ENCODE measurements around the gene KRT5. TPM values are rescaled to one million over a fixed set of nuclear protein-coding genes. Genes with fewer than 3 reads are reported as not detected.
A peak's percentile ranks its signal among the peaks of the same experiment; 100 is the strongest.
"Not testable (repeated sequence)": the region's sequence is repeated elsewhere in the genome, so short reads cannot be mapped to it uniquely, and the experiment has no call there.

The KRT5 gene
- total RNA-seq, 2 donors from 2014 or later: not detected

DNA sequence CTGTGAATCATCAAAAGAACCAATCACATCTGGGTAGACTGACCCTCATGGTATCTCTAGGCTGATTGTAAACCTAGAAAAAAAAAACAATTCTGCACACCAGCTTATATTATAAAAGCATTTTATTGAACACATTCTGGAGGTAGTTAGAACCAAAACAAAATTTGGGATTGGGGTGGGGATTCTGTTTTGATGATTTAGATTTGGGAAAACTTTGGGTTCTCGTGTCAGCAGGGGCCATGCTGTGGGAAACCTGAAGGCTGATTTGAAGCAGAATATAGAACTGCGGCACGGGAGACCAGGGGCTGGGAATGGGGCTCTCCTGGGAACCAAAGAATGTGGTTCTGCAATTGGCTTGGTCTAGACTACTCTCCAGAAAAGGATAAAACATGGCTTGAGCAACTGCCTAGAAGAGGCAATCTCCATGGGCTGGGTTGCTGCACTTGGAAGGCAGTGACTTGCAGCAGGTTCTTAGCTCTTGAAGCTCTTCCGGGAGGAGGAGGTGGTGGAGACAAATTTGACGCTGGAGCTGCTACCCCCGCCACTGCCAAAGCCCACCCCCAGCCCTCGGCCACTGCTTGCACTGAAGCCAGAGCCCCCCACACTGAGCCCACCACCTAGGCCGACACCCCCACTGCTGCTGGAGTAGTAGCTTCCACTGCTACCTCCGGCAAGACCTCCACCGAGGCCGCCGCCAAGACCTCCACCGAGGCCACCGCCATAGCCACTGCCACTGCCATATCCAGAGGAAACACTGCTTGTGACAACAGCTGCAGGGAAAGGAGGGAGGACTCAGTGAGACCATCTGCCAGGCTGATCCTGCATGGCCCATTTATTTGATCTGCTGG lies 5.5 kb downstream of the KRT5 start:
- Mint-ChIP-seq H3K9me3 (peaks cover 0 to 5% of the 10 kb centered on the region in 2 donors), H3K36me3 (peaks cover 0 to 6% of the 10 kb centered on the region in 2 donors), H3K27ac (no peak overlapping the region)
- no peak for ATAC-seq
- no peak for DNase-seq (ENCODE audit: low spot score in 2 of 2)

DNA sequence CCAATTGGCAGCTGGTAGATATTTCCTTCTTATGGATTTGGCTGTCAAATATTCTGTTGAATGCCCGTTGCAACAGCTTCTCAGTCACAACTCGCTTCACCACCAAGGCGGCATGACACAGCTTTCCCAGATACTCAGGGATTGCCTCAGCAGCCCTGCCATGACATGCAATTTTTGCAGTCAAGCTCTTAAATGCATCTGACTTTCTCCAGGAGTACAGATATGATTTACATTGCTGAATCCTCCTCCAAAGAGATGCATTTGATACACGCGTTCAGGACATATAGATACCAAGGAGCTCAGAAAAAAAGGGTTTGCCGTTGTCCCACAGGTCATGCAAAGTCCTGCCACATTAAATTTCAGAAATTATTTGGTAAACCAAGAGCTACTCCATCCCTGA lies 6.5 kb downstream of the KRT5 start:
- ATAC-seq: no peak
- Mint-ChIP-seq H3K9me3 (peaks cover 0 to 5% of the 10 kb centered on the region in 2 donors), H3K27ac (no peak overlapping the region), H3K36me3 (peaks cover 0 to 6% of the 10 kb centered on the region in 2 donors)
- no peak for DNase-seq (ENCODE audit: low spot score in 2 of 2)

DNA sequence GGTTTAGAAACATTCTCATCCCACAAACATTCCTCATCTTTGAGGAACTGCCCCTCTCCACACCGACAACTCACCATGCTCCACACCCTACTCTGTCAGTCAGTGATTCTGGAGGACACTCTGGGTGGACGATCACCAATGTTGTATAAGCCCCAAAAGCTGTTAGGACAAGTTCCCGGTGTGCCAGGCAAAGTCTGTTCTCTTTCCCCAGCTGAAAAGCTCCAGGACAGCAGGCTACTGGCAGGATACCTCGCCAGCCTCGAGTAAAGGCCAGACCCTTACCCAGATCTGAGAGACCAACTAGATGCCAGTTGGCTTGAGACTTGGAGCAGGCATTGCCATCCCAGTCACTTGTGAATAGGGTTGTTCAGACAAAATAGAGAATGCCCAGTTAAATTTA lies 12.0 kb downstream of the KRT5 start:
- peaks cover 0 to 5% of the 10 kb centered on the region in 2 donors for H3K9me3 Mint-ChIP-seq
- H3K36me3 Mint-ChIP-seq: peaks cover 0 to 6% of the 10 kb centered on the region in 2 donors
- H3K27ac Mint-ChIP-seq: no peak overlapping the region
- DNase-seq (ENCODE audit: low spot score in 2 of 2) (no peak), ATAC-seq (no peak)

DNA sequence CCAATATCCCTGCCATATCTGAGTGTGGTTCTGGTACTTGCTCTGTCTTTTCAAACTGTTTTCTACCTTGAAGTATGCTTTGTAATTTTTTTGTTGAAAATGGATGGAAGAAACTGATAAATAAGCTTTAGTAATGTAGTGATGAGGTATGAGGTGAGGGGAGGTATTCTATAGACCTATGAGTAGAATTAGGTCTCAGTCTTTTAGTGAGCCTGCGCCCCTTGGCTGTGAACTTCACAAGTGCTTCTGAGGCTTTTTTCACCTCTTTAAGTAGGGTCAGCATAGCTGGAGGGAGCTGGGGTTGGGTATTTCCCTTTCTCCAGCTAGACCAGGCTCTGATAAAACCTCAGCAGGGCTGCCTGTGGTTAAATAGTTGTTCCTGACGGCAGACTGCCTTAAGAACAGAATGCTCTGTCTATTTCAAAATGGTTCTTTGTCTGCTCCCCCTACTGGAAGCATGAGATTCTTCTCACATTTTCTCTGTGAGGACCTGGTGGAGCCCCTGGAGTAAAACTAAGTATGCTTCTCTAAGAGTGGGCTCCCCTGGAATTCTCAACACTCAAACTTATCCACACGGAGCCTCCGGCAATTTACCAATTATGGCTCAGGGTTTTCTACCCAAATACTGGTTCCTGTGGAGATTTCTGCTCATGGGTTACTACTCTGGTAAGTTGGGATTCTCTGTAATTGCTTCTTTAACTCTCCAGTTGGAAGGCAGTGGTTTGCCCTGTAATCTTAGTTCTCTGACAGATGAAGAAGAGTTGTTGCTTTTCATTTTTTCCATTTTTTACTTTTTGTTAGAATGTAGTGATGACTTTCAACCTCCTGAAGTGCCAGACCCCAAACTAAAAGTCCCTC lies 13.1 kb downstream of the KRT5 start:
- ATAC-seq: no peak
- H3K9me3 Mint-ChIP-seq: peaks cover 0 to 5% of the 10 kb centered on the region in 2 donors
- no peak overlapping the region for H3K27ac Mint-ChIP-seq
- H3K36me3 Mint-ChIP-seq: peaks cover 0 to 6% of the 10 kb centered on the region in 2 donors
- DNase-seq (ENCODE audit: low spot score in 2 of 2): no peak

DNA sequence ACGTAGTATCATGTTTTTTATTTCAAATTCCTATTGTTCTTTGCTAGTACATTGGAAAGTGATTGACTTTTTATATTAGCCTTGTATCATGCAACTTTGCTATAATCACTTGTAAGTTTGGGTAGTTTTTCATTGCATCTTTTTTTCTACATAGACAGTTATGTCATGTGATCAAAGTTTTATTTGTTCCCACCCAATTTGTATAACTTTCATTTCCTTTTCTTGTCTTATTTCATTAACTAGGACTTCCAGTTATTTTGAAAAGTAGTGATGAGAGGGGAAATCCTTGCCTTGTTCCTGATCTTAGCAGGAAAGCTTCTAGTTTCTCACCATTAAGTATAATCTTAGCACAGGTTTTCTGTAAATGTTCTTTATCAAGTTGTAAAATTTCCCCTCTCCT lies 17.3 kb downstream of the KRT5 start:
- Mint-ChIP-seq H3K9me3 (no peaks in the 10 kb centered on the region), H3K36me3 (no peaks in the 10 kb centered on the region), H3K27ac (no peak overlapping the region)
- DNase-seq (ENCODE audit: low spot score in 2 of 2) (no peak), ATAC-seq (no peak)

DNA sequence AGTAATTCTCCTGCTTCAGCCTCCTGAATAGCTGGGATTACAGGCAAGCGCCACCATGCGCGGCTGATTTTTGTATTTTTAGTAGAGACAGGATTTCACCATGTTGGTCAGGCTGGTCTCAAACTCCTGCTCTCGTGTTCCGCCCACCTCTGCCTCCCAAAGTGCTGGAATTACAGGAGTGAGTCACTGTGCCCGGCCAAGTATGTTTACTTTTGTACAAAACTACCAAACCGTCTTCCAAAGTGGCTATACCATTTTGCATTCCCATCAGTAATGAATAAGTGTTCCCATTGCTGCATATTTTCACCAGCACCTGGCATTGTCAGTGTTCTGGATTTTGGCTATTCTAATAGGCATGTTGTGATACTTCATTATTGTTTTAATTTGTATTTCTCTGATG lies 18.7 kb downstream of the KRT5 start:
- H3K36me3 Mint-ChIP-seq: no peaks in the 10 kb centered on the region
- no peak overlapping the region for H3K27ac Mint-ChIP-seq
- DNase-seq (ENCODE audit: low spot score in 2 of 2) (no peak), ATAC-seq (no peak)
- H3K9me3 Mint-ChIP-seq: no peaks in the 10 kb centered on the region

DNA sequence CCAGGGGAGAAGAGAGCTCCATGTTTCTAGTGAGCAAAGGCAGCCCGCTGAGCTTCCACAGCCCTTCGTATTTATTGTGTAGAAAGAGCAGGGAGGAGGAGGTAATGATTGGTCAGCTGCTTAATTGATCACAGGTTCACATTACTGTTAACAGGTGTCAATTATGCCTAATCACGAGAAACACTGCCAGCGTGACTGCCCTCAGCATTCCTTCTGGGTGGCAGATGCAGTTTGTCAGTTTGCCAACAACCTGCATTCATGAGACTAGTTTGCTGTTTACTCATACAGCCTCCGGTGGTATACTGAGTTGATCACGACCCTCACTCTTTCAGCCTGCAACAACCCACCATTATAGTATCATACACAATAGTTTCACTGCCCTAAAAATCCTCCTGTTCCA lies 19.6 kb downstream of the KRT5 start:
- not testable (repeated sequence) for ATAC-seq; H3K9me3 Mint-ChIP-seq; DNase-seq (ENCODE audit: low spot score in 2 of 2); H3K36me3 Mint-ChIP-seq; H3K27ac Mint-ChIP-seq

DNA sequence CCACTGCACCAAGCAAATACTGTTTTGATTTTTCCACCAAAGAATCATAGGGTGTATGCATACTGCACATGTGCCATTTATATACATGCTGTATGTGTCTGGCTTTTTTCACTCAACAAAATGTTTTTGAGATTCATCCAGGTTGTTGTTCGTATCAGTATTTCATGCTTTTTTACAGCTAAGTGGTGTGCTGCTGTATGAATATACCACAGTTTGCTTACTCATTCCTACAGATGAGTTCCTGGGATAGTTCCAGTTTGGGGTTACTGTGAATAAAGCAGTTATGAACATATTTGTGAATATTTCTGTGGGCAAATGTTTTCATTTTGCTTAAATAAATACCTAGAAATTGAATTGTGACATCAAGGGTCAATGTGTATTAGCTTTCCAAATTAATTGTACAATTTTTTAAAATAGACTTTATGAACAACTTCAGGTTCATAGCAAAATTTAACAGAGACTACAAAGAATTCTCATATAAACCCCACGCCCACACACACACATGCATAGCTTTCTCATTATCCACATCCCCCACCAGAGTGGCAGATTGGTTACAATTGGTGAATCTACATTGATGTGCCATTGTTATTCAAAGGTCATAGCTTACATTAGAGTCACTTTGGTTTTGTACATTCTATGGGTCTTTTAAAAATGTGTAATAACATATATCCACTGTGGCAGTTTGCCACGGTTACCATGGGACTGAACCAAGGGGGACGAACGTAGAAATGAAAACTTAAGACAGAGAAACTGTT lies 20.2 kb downstream of the KRT5 start:
- no peaks in the 10 kb centered on the region for H3K9me3 Mint-ChIP-seq
- DNase-seq (ENCODE audit: low spot score in 2 of 2): no peak
- no peak overlapping the region for H3K27ac Mint-ChIP-seq
- no peaks in the 10 kb centered on the region for H3K36me3 Mint-ChIP-seq
- ATAC-seq: no peak

DNA sequence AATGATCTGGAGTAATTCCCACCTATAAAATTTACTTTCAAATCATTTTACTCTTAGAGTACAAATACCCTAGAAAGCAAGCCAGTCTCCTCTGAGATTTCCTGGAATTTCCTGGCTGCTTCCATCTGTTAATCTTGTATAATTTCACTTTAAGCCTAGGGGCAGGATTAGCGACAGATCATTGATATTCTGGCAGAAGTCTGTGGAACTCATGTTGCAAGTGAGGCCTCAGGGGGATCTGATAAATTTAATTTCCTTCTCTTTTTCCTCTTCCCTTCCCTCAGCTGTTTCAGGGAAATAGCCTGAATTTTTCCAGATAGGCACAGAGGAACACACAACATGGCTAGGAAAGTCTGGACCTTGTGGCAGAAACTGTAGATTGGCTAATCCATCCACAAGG lies 21.2 kb downstream of the KRT5 start:
- no peak for DNase-seq (ENCODE audit: low spot score in 2 of 2)
- no peaks in the 10 kb centered on the region for H3K36me3 Mint-ChIP-seq
- H3K9me3 Mint-ChIP-seq: no peaks in the 10 kb centered on the region

DNA sequence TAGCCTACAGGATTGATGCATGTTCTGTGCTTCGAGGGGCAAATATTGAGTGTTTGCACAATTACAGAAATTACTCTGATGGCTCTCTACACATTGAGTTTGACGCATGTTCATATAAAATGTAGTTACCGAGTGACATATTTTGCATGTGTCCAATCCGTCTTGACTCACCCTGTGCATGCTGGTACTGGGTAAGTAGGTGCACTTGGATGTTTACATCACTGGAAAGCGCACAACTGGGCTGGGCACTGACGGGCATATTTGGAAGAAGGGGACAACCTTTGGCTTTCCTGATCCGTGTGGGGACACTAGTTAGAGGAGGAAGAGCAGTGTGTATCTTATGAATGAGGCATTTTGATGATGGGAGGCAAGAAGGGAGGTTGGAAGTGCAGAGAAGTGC lies 22.2 kb downstream of the KRT5 start:
- Mint-ChIP-seq H3K9me3 (no peaks in the 10 kb centered on the region), H3K27ac (no peak overlapping the region), H3K36me3 (no peaks in the 10 kb centered on the region)
- ATAC-seq: no peak
- DNase-seq (ENCODE audit: low spot score in 2 of 2): no peak

More for the DNA sequence above, 21.2 kb downstream of the KRT5 start:
- H3K27ac Mint-ChIP-seq: no peak overlapping the region
- ATAC-seq: no peak

DNA sequence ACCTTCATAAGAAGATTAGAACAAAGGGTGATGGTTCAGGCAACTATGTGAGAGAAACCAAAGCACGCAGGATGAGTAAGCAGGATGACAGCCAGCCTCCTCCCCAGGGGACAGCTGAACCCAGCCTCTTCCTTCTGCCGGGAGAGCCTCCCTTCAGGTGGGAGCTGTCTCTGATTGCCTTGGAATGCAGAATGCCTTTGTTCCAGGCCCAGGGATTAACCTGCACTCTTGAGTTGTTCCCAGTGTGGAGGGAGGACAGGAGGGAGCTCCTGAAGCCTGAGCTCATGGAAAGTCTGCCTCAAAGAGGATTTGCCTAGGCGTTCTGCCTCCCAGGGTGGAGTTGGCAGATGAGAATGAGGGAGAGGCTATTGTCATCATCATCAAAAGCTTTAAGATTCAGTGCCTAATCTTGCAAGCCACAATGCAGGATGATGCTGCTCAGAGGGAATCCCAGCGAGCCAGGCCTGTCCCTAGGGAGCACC lies 23.6 kb downstream of the KRT5 start:
- ATAC-seq (no peak), DNase-seq (ENCODE audit: low spot score in 2 of 2) (no peak)
- no peaks in the 10 kb centered on the region for H3K36me3 Mint-ChIP-seq
- no peaks in the 10 kb centered on the region for H3K9me3 Mint-ChIP-seq
- H3K27ac Mint-ChIP-seq: peak overlapping the region in 1 of 2 donors; percentile 72

DNA sequence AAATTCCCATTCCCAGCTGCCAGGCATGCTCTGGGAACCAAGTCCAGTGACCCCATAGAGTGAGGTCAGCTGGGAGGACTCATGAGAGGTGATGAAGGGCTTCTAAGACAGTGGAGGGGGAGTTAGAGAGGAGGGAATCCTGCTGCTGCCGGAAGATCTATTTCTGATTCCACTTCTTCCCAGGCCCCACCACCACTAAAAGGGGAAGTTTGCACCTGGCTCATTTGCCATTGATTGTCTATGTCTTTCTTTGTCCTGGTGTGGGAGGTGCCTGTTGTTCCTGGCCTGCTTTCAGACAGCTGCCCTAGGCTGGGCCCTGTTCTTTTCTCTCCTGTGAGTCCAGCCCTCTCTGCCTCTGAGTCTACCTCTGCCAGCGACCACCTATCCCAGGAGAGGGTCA lies 24.1 kb downstream of the KRT5 start:
- H3K36me3 Mint-ChIP-seq: no peaks in the 10 kb centered on the region
- H3K9me3 Mint-ChIP-seq: no peaks in the 10 kb centered on the region
- ATAC-seq (no peak), DNase-seq (ENCODE audit: low spot score in 2 of 2) (no peak)
- H3K27ac Mint-ChIP-seq: peak overlapping the region in 1 of 2 donors; percentile 72

DNA sequence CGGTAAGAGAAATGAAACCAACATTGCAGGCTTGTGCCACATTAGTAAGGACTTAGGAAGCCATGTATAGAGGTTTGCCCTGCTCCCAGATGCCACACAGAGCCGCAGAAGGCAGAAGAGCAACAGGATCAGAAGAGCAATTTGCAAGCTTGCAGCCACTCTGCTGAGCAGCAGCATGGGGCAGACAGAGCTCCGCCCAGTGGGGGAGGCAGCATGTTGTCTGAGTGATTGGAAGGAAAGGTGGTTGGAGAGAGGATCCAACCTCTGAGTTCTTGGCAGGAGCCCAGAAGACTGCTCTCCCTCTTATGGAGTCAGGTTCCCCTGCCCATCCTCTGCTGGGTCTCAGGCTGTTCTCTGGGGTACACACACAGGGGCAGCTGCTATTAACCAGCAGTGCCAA lies 24.8 kb downstream of the KRT5 start:
- ATAC-seq (no peak), DNase-seq (ENCODE audit: low spot score in 2 of 2) (no peak)
- Mint-ChIP-seq H3K9me3 (no peaks in the 10 kb centered on the region), H3K27ac (no peak overlapping the region), H3K36me3 (no peaks in the 10 kb centered on the region)

DNA sequence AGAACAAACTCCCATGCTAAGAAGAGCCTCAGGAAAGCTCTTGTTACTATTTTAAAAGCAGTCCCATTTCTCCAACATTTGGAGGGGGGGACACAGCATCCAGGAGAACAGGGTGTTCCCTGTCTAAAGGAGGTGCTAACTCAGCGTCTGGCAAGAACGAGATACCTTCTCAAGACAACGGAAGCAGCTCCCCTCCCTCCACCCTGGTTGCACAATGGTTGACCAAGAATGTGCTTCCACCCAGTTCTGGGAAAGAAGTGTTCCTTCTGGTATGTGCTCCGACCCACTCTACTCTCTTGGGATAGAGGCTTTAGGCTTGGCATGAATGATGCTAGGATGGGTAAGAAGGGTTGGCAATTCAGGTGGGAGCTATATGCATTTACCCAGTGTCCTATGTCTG lies 25.7 kb downstream of the KRT5 start:
- ATAC-seq (no peak), DNase-seq (ENCODE audit: low spot score in 2 of 2) (no peak)
- Mint-ChIP-seq H3K36me3 (no peaks in the 10 kb centered on the region), H3K9me3 (no peaks in the 10 kb centered on the region), H3K27ac (no peak overlapping the region)

DNA sequence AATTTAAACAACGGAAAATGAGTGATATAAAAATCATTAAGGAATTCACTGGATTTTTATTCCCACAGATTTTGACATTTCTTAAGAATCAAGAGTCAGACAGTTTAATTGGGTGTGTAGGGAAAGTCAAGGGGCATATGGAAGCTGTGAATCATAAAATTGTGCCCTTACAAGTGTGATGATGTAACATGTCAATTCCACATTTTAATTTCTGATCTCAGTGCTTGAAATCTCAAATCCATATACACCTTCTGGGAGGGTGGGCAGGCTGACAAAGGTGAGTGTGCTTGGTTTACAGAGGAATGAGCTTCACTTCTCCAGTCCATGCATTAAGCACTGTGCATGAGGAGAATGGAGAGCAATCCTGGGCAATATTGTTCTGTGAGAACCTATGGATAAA lies 26.1 kb downstream of the KRT5 start:
- no peak for ATAC-seq
- Mint-ChIP-seq H3K9me3 (no peaks in the 10 kb centered on the region), H3K36me3 (no peaks in the 10 kb centered on the region)

DNA sequence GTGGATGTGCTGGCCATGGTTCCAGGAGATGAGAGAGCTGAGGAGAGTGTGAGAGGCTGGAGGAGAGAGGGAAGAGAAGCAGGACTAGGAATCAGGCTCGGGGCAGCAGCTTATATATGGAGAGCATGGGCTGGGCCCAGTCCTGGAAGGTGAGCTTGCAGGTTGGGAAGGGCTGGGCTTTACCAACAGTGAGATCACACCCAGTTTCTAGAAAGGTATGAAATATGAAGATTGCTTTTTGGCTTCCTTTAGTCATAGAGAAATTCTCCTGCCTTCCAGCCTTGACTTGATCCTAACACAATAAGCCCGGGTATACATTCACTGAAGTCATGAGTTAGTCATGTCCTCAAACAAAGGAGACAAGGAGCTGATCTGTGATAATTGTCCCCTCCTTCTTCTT lies 27.0 kb downstream of the KRT5 start, which contains the start of gene KRT6A:
Gene KRT6A, minus strand, starts transcription at position 86 of the 400 bp plus-strand sequence. Its CDS starts 69 bp downstream, at position 17.
- no peak for DNase-seq (ENCODE audit: low spot score in 2 of 2)
- no peak for ATAC-seq
- no peaks in the 10 kb centered on the region for H3K9me3 Mint-ChIP-seq
- H3K27ac Mint-ChIP-seq: no peak within 1 kb of the TSS
- H3K36me3 Mint-ChIP-seq: no peaks in the 10 kb centered on the region

More for the DNA sequence above, 26.1 kb downstream of the KRT5 start:
- H3K27ac Mint-ChIP-seq: no peak overlapping the region
- DNase-seq (ENCODE audit: low spot score in 2 of 2): no peak

DNA sequence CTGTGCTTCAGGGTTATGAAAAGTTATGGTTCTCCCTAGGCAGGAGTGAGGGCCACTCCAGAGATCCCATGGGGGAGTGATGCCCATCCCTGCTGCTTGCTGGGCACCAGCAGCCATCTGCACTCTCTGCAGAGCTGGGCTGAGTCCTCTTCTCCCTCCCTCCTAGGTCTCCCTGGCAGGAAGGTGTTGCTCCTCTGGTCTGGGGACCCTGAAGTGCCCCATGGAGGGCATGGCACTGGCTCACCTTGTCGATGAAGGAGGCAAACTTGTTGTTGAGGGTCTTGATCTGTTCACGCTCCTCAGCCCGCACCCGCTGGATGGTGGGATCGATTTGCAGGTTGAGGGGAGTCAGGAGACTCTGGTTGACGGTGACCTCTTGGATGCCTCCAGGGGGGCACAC lies 27.8 kb downstream of the KRT5 start:
- not testable (repeated sequence) for DNase-seq (ENCODE audit: low spot score in 2 of 2); ATAC-seq; H3K36me3 Mint-ChIP-seq; H3K27ac Mint-ChIP-seq; H3K9me3 Mint-ChIP-seq
